GM21515 (cell line): Measurements from ENCODE around the gene MYH14.

Experiments
- ATAC-seq: cut with Tn5 transposase; IDR thresholded peaks from one replicate; pipeline ENCODE4 v1.9.1; 2021; ENCODE audit not compliant: unreplicated experiment

The MYH14 gene

GRCh38 chr19:50358483-50359327, 155.3 kb downstream of the MYH14 start:
- no peak for ATAC-seq

- ATAC-seq = no peak
Observed at GRCh38 chr19:50359328-50359818, 156.0 kb downstream of the MYH14 start.
